H9 (cell line): ENCODE measurements around the gene LILRB5. TPM values are rescaled to one million over a fixed set of nuclear protein-coding genes. Genes with fewer than 3 reads are reported as not detected.
"Not testable (repeated sequence)": the region's sequence is repeated elsewhere in the genome, so short reads cannot be mapped to it uniquely, and the experiment has no call there.

Source experiments
- DNase-seq: peaks from one replicate; pipeline ENCODE4 v3.0.0-alpha.2; 2017
- H2AFZ ChIP-seq: one replicate; pipeline ENCODE4 v1.6.1; 2013; ENCODE audit warnings: mild to moderate bottlenecking, low read length, control low read depth, moderate library complexity
- H2AK5ac ChIP-seq: 2 replicates; pipeline ENCODE4 v1.6.1; 2013; ENCODE audit warnings: low read length, control low read depth, mixed read lengths; ENCODE audit not compliant: insufficient read length
- H2BK120ac ChIP-seq: one replicate; pipeline ENCODE4 v1.6.1; 2013; ENCODE audit warnings: low read depth, mild to moderate bottlenecking, low read length, control low read depth, inconsistent platforms; ENCODE audit not compliant: poor library complexity, severe bottlenecking
- H2BK12ac ChIP-seq: 2 replicates; pipeline ENCODE4 v1.6.1; 2013; ENCODE audit warnings: low read length, control low read depth, mixed read lengths, low read depth; ENCODE audit not compliant: insufficient read length
- H2BK15ac ChIP-seq: 2 replicates; pipeline ENCODE4 v1.6.1; 2013; ENCODE audit warnings: low read depth, low read length, control low read depth
- H2BK20ac ChIP-seq: one replicate; pipeline ENCODE4 v1.6.1; 2013; ENCODE audit warnings: low read depth, mild to moderate bottlenecking, low read length, control low read depth, inconsistent platforms; ENCODE audit not compliant: poor library complexity, severe bottlenecking
- H2BK5ac ChIP-seq: 2 replicates; pipeline ENCODE4 v1.6.1; 2013; ENCODE audit warnings: low read length, control low read depth, mixed read lengths; ENCODE audit not compliant: insufficient read length
- H3K14ac ChIP-seq: 2 replicates; pipeline ENCODE4 v1.6.1; 2013; ENCODE audit warnings: low read length, control low read depth; ENCODE audit not compliant: insufficient read depth
- H3K18ac ChIP-seq: 2 replicates; pipeline ENCODE4 v1.6.1; 2013; ENCODE audit warnings: low read depth, mild to moderate bottlenecking, mixed read lengths, low read length, control low read depth; ENCODE audit not compliant: insufficient read length
- H3K23ac ChIP-seq: 2 replicates; pipeline ENCODE4 v1.6.1; 2013; ENCODE audit warnings: low read length, control low read depth, mixed read lengths, low read depth; ENCODE audit not compliant: insufficient read length
- H3K23me2 ChIP-seq: 2 replicates; pipeline ENCODE4 v1.6.1; 2013; ENCODE audit warnings: low read depth, mild to moderate bottlenecking, mixed read lengths, low read length, control low read depth; ENCODE audit not compliant: insufficient read length, poor library complexity, severe bottlenecking
- H3K27ac ChIP-seq: 2 replicates; pipeline ENCODE4 v1.5.1; 2013; ENCODE audit warnings: low read length, control low read depth, mixed read lengths, low read depth; ENCODE audit not compliant: insufficient read length
- H3K27me3 ChIP-seq: 2 replicates; pipeline ENCODE4 v1.6.1; 2013; ENCODE audit warnings: low read length, control low read depth, inconsistent platforms; ENCODE audit not compliant: insufficient read depth
- H3K4ac ChIP-seq: 2 replicates; pipeline ENCODE4 v1.6.1; 2013; ENCODE audit warnings: low read depth, mild to moderate bottlenecking, control low read depth, inconsistent platforms, low read length, moderate library complexity
- H3K4me1 ChIP-seq: 2 replicates; pipeline ENCODE4 v1.6.1; 2013; ENCODE audit warnings: low read length, control low read depth, inconsistent platforms; ENCODE audit not compliant: insufficient read depth
- H3K4me2 ChIP-seq: 2 replicates; pipeline ENCODE4 v1.6.1; 2013; ENCODE audit warnings: low read length, control low read depth, mixed read lengths; ENCODE audit not compliant: insufficient read length, insufficient read depth
- H3K56ac ChIP-seq: 2 replicates; pipeline ENCODE4 v1.6.1; 2013; ENCODE audit warnings: low read depth, mild to moderate bottlenecking, mixed read lengths, low read length, control low read depth; ENCODE audit not compliant: insufficient read length
- H3K79me1 ChIP-seq: 2 replicates; pipeline ENCODE4 v1.6.1; 2013; ENCODE audit warnings: low read depth, mild to moderate bottlenecking, moderate library complexity, low read length, control low read depth, inconsistent platforms; ENCODE audit not compliant: insufficient read depth, poor library complexity, severe bottlenecking
- H3K79me2 ChIP-seq: 2 replicates; pipeline ENCODE4 v1.6.1; 2013; ENCODE audit warnings: low read length, control low read depth, inconsistent platforms; ENCODE audit not compliant: insufficient read depth
- H3K9ac ChIP-seq: 2 replicates; pipeline ENCODE4 v1.6.1; 2013; ENCODE audit warnings: low read length, control low read depth, mixed read lengths; ENCODE audit not compliant: insufficient read length; ENCODE audit errors: extremely low read depth
- H3K9me3 ChIP-seq: one replicate; pipeline ENCODE4 v1.6.1; 2013; ENCODE audit warnings: low read depth, low read length, inconsistent platforms; ENCODE audit not compliant: control insufficient read depth
- H3T11ph ChIP-seq: one replicate; pipeline ENCODE4 v1.6.1; 2013; ENCODE audit warnings: mild to moderate bottlenecking, low read length, control low read depth, inconsistent platforms
- H4K20me1 ChIP-seq: one replicate; pipeline ENCODE4 v1.6.1; 2013; ENCODE audit not compliant: control insufficient read depth, insufficient read length, insufficient read depth
- H4K5ac ChIP-seq: 2 replicates; pipeline ENCODE4 v1.6.1; 2013; ENCODE audit warnings: low read depth, mild to moderate bottlenecking, mixed read lengths, low read length, control low read depth; ENCODE audit not compliant: insufficient read length
- H4K8ac ChIP-seq: replicated peaks from 2 replicates; pipeline ENCODE4 v1.6.1; 2013; ENCODE audit warnings: low read length, control low read depth, mixed read lengths, low read depth; ENCODE audit not compliant: insufficient read length
- H4K91ac ChIP-seq: 2 replicates; pipeline ENCODE4 v1.6.1; 2013; ENCODE audit warnings: low read depth, mild to moderate bottlenecking, moderate library complexity, mixed read lengths, low read length, control low read depth; ENCODE audit not compliant: insufficient read length
- H3K27ac Mint-ChIP-seq, 3 experiments: 2 replicates in 2 of 3; 3 replicates in 1 of 3; pipeline ENCODE4 v1.8.0; 2020 to 2021; ENCODE audit warnings: mixed read lengths in 3 of 3, mild to moderate bottlenecking in 1 of 3, moderate library complexity in 1 of 3
- H3K27me3 Mint-ChIP-seq: 2 replicates; pipeline ENCODE4 v1.8.0; 2021; ENCODE audit warnings: low read depth, mild to moderate bottlenecking, moderate library complexity, mixed read lengths
- H3K36me3 Mint-ChIP-seq, 3 experiments: 2 replicates in 2 of 3; 3 replicates in 1 of 3; pipeline ENCODE4 v1.8.0; 2020 to 2021; ENCODE audit warnings: low read depth in 3 of 3, mixed read lengths in 3 of 3; ENCODE audit not compliant: insufficient read depth in 1 of 3
- H3K4me1 Mint-ChIP-seq, 2 experiments: 2 replicates each; pipeline ENCODE4 v1.8.0; 2020; ENCODE audit warnings: mixed read lengths in 2 of 2
- H3K4me3 Mint-ChIP-seq, 2 experiments: 2 replicates in 1 of 2; 3 replicates in 1 of 2; pipeline ENCODE4 v1.8.0; 2020 to 2021; ENCODE audit warnings: mild to moderate bottlenecking in 2 of 2, mixed read lengths in 2 of 2, moderate library complexity in 1 of 2
- H3K9me3 Mint-ChIP-seq, 2 experiments: 2 replicates in 1 of 2; 3 replicates in 1 of 2; pipeline ENCODE4 v1.8.0; 2020; ENCODE audit warnings: mild to moderate bottlenecking in 2 of 2, mixed read lengths in 2 of 2, moderate library complexity in 1 of 2
- WGBS: extraction: QIAGEN DNeasy Blood & Tissue Kit; methylation state at CpG from one replicate; pipeline ENCODE4 v1.1.7; 2013; ENCODE audit warnings: missing lambda C conversion rate, low lambda C conversion rate, mixed read lengths; ENCODE audit not compliant: insufficient read length; ENCODE audit errors: extremely low coverage; 5-methylcytosine and 5-hydroxymethylcytosine counted together
- total RNA-seq: library from RNA; stranded (reverse); gene quantifications from 2 replicates; pipeline ENCODE4 v1.2.1, GENCODE V29; 2021

The LILRB5 gene
- total RNA-seq, 1 experiment from 2014 or later, result 0.09 TPM

- H2BK120ac ChIP-seq, H3K79me2 ChIP-seq, H3K23ac ChIP-seq, H2AK5ac ChIP-seq, H4K5ac ChIP-seq, H3K14ac ChIP-seq, H3K9me3 ChIP-seq, H2BK20ac ChIP-seq, H4K8ac ChIP-seq, H3K36me3 Mint-ChIP-seq, H2BK5ac ChIP-seq, H3K9ac ChIP-seq, DNase-seq, H4K20me1 ChIP-seq, H3K79me1 ChIP-seq, H3K23me2 ChIP-seq, H3K18ac ChIP-seq, H3K27me3 ChIP-seq, H3K56ac ChIP-seq, H2BK15ac ChIP-seq, H3K4me1 Mint-ChIP-seq, H2BK12ac ChIP-seq, H3K27ac ChIP-seq, H3T11ph ChIP-seq, H4K91ac ChIP-seq, H3K4me2 ChIP-seq, H2AFZ ChIP-seq, H3K4me1 ChIP-seq, H3K4me3 Mint-ChIP-seq, H3K27ac Mint-ChIP-seq, H3K4ac ChIP-seq: not testable (repeated sequence)
- no CpG with 5 or more reads among the region's 13 CpGs for WGBS
- Mint-ChIP-seq H3K9me3 (peaks cover 0 to 47% of the 10 kb centered on the region in 2 experiments; a peak in 2 of 5 replicates), H3K27me3 (peaks cover 50% of the 10 kb centered on the region)
Observed at GRCh38 chr19:54278056-54278455, 21.0 kb upstream of the LILRB5 start.

DNA sequence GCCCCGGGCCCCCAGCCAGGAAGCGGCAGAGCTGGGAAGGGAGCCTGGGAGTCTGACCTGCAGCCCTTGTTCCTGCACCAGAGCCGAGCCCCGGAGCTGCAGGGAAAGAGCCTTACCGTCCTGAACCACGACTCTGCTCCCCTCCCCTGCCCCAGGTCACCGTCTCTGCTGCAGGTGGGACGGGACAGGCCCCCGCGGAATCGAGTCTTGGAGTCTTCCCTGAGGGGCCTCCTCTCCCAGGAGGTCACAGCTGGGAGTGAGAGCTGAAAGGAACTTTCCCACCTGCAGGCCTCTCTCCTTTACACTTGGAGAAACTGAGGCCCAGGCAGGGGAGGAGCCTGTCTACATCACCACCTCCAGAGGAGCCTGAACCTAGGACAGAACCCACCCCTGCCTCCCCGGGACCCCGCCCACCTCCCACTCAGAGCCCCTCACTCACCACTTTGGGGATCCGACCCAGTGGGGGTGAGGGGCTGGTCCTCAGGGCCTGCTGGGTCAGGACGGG is 20.1 kb upstream of the LILRB5 start:
- H4K91ac ChIP-seq, H2BK12ac ChIP-seq, H4K20me1 ChIP-seq, H3K27ac ChIP-seq, H3K9me3 ChIP-seq, H3K23me2 ChIP-seq, H4K5ac ChIP-seq, DNase-seq, H3K4me3 Mint-ChIP-seq, H4K8ac ChIP-seq, H3K36me3 Mint-ChIP-seq, H3K9ac ChIP-seq, H2BK20ac ChIP-seq, H3T11ph ChIP-seq, H3K4ac ChIP-seq, H2AK5ac ChIP-seq, H3K4me2 ChIP-seq, H3K4me1 Mint-ChIP-seq, H2BK15ac ChIP-seq, H3K56ac ChIP-seq, H3K18ac ChIP-seq, H3K4me1 ChIP-seq, H3K27ac Mint-ChIP-seq, H3K27me3 ChIP-seq, H2BK120ac ChIP-seq, H2AFZ ChIP-seq, H3K14ac ChIP-seq, H3K23ac ChIP-seq, H3K79me1 ChIP-seq, H3K79me2 ChIP-seq, H2BK5ac ChIP-seq: not testable (repeated sequence)
- H3K27me3 Mint-ChIP-seq, result peaks cover 48% of the 10 kb centered on the region
- no CpG with 5 or more reads among the region's 15 CpGs for WGBS
- peaks cover 0 to 44% of the 10 kb centered on the region in 2 experiments; a peak in 2 of 5 replicates for H3K9me3 Mint-ChIP-seq
